NCI-H2081 (cell line): ENCODE measurements around the gene CXCL14.
A peak's percentile ranks its signal among the peaks of the same experiment; 100 is the strongest.

Source experiments
- DNase-seq, 2 experiments: peaks; one replicate each; lab custom pipeline; 2025; lab: John Stamatoyannopoulos, UW

Gene CXCL14

DNA sequence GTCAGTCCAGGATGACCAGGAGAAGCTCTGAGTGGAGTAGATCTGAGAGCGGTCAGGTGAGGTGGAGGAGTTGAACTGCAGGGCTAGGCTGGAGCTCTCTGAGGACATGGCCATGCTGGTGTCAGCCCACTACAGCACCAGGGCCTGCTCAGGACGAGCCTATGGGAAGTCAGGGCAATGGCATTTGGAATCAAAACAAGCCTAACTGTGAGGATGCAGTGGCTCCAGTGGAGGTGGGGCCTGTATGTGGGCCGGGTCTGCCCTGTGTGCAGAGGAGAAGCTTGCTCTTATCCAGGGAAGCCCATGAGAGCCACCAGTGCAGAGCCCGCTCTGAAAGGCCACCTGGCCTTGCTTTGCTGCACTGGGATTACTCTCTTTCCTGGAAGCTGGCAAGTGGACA lies 11.1 kb downstream of the CXCL14 start:
- DNase-seq = no peak

DNA sequence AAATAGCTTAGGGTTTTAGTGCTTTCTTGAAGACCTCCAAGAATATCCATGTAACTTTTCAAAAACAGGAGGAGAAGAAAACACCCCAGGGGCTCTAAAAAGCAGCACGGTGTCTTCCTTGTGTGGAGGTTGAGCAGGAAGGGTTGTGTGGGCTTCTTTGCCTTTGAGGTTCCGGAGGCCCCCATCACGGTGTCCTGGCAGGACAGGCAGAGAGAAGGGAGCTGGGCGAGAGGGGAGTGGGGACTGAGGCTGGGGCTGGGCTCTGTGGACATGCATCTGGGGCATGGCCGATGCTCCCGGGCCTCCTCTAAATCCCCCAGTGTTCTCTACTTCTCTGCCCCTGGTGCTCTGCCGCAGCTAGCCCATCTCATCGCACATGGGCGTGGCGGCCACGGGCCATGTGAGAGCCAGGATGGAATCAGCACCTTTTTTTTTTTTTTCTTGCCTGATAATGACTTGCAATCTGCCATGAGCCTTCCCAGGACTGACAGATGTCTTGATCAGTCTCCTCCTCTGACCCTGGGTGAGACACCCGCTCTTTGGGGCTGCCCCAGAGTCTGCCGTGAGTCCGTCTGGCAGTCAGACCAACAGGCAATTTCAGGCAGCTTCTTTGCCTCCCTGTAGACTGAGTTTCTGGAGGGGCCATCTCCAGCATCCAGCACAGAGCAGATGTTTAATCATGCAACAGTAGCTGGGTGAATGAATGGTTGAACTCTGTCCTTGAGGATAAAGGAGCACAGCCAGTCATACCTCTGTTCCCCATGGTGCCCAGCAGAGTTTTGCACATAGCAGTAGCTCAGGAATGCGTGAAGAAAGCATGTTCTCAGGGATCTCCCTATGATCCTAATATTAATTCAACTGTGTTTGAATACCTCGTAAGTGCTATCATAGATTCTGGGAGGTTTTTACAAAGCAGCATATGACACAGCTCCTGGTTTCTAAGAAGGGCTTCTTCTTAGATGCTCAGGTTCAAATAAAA lies 12.1 kb downstream of the CXCL14 start:
- no peak for DNase-seq

DNA sequence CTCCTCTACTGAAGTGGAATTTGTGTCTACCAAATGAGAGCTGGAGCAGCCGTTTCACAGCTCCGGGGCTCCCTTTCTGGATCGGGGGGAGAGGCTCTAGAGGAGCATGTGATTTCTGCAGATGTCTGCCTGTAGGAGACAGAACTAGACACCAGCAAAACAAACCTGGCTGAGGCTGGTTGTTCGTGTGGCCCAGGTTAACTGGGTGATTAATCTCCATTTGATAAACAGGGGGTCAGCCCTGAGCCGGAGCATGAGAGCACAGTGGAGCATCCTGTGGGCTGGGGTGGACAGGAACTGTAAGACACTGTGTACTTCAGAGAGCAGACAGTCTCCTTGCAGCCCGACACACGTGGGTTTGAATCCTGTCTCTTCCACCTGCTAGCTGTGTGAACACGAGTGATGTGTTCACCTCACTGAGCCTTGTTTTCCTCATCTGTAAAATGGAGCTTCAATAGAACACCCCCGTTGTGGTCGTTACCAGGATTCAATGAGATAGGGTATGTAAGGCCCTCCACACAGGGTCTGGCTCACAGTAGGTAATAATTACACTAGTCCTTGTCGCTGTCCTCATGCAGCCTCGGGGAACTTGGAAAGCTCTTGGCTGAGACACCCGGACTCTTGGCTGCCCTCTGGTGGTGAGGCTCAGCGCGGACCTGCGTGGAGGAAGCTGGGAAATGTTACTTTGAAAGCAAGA lies 12.9 kb downstream of the CXCL14 start:
- DNase-seq = peak; percentile 23 to 34

DNA sequence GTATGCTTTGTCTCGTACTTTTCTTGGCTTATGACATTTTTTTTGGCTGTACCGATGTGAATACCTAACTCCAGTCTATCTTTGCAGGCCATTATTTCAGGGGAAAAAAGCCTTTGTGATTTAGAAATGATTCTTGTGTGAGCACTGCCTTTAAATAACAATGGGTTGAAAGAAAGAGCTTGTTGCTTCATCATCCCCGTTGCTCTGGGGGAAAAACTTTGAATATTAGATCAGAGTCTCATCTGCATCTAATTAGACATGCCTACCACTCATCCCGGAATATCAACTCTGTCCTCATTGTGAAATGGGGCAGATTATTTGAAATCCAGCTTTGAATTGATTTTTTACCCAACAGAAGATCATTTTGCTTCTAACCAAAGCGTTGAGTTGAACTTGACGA lies 13.5 kb downstream of the CXCL14 start:
- DNase-seq = no peak

DNA sequence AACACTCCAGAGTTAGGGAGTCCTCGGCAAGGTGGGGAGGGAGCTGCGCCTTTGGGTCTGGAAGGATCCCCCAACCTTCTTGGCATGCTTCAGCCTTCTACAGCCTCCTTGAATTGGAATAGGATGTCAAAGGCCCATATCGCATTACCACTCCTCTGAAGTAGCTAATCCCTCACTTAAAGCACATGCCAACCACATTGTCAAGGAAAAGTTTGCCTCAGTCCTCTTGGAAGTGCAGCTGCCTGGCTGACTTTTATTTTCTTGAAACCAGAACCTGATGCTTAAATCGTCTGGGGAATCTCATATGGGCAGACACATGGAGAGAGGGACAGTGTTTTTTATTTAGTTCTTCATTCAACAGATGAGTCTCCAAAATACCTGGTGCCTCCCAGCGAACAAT lies 14.5 kb downstream of the CXCL14 start:
- no peak for DNase-seq

DNA sequence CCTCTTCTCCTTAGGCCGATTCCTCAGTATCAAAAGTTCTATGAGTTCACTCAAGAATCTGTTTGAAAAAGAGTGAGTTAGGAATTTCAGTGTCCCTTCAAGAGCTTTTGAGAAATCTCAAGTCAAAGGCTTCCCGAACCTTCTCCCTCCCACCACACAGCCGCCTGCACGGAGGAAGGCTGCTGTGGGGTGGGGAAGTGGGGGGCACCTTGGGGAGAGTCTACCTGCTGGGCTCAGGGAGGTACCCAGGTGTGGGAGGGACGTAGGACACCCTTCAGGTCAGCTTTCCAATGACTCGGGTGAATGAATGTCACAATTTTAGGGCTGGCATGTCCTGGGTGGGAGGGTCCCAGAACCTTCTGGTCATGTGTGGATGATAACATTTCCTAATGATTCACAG lies 17.5 kb downstream of the CXCL14 start:
- no peak for DNase-seq

DNA sequence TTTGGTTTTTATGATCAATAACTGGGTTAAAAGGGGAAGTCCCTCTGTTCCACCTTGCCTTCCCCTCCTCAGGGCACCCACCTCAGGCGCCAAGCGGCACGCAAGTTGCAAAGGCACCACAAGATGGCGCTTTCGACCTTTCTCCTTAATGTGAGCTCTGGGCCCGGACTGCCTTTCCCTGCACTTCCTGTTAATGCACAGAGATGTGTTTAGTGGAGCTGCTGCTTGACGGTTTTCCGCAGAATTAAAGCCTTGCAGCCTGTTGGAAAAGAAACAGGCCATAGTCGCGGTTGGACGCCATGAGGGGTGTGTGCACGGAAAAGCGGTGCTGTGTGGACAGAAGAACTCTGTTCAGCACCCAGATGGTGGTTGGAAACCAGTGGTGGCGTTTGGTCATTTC lies 17.9 kb downstream of the CXCL14 start:
- DNase-seq = peak; percentile 67 to 69

DNA sequence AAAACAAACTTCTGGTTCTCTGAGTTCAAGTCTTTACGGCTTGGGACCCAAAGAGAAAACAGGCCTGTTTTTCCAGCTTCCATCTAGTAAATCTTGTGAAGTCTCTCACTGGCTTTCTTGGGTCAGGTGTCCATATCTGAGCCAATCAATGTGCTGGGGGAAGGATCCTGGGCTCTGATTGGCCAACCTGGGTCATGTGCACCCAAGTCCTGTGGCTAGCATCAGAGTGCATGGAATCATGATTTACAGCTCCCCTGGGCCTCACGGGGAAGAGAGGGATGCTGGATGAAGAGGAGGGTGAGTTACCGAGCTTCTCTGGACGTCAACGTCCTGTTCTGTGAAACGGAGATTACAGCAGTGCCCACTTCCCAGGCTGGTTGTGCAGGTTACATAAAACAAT lies 19.4 kb downstream of the CXCL14 start:
- DNase-seq = no peak

DNA sequence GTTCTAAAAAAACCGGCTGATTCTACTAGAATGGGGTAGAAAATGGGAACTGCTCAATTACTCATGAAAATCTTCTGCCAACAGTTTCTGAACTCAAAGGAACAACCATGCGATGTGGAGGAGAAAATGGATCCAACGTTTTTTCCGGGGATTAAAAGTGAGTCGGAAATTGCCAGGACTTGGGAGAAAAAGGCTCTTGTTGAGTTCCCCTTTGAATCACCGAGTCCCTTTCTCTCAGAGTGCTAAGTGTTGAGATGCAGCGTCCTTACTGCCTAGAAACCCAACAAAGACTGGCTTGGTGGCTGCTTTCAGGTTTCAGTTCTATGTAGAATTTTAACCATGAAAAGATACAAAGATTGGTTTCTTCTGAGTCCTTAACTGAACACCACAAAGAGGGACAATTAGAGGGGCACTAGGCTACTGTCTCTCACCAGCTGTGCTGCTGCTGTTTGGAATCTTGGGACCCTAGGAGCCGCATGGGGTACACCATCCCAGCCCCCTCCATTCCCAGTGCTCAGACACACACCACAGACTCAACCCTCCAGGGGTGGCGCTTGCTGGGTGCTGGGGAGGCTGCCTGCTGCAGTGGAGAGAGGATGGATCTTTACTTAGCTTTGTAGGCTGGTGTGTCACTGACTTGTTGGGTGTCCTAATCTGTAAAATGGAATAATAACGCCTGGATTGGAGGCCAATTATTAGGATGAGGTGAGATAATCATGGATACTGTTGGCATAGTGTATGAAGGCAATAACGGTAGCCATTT lies 21.5 kb downstream of the CXCL14 start:
- DNase-seq = no peak

DNA sequence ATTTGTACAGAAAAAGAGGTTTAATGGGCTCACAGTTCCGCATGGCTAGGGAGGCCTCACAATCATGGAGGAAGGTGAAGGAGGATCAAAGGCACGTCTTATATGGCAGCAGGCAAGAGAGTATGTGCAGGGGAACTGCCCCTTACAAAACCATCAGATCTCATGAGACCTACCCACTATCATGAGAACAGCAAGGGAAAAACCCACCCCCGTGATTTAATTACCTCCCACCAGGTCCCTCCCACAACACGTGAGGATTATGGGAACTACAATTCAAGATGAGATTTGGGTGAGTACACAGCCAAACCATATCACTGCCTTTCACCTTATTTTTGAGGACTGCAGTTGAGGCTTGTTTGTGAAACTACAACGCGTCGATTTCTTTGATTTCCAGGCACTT lies 22.2 kb downstream of the CXCL14 start:
- DNase-seq = no peak

DNA sequence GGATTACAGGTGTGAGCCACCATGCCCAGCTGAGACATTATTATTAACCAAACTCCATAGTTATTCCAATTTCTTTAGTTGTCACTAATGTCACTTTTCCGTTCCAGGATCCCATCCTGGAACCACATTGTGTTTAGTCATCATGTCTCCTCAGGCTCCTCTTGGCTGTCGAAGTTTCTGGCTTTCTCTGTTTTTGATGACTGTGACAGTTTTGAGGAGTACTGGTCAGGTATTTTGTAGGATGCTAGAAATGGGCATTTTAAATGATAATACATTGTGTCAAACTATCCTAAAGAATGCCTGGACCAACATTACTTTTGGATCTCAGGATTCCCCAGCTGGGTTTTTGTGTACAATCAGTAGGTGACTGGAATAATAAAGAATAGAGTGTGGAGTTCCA lies 23.3 kb downstream of the CXCL14 start:
- DNase-seq = no peak

DNA sequence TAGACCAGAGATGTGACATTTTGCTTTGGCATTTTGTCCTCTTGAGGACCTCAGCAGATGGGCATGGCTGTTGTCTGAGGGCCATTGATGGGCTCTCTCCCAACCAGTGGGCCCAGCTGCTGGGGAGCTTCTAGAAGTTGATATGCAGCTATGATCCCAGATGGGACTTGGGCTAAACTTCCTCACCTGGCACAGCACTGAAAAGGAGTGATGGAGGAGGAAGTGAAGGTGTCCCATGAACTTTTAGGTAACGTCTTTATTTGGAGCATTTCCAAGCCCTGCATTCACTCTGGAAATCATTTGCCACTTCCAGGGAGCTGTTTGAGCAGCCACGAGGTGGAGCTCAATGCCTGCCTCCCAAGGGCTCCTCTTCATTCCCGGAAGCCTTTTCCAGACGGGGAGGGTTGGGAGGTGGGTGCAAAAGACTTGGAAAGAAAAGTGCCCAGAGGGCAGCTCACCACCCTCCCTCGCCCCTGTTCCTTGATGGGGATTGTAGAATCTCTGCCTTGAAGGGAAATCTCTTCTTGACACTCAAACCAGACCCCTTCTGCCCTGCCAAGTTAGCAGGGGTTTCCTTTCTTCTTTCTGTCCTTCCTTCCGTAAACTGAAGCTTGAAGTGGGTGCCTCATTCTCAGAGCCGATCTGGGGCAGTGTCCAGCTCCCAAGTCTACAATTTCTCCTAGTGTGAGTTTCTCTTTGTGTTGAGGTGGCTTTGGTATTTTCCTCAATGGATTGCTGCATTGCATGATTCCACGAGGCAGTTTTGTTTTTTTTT lies 24.9 kb downstream of the CXCL14 start:
- DNase-seq = peak in 1 of 2 experiments; percentile 39

DNA sequence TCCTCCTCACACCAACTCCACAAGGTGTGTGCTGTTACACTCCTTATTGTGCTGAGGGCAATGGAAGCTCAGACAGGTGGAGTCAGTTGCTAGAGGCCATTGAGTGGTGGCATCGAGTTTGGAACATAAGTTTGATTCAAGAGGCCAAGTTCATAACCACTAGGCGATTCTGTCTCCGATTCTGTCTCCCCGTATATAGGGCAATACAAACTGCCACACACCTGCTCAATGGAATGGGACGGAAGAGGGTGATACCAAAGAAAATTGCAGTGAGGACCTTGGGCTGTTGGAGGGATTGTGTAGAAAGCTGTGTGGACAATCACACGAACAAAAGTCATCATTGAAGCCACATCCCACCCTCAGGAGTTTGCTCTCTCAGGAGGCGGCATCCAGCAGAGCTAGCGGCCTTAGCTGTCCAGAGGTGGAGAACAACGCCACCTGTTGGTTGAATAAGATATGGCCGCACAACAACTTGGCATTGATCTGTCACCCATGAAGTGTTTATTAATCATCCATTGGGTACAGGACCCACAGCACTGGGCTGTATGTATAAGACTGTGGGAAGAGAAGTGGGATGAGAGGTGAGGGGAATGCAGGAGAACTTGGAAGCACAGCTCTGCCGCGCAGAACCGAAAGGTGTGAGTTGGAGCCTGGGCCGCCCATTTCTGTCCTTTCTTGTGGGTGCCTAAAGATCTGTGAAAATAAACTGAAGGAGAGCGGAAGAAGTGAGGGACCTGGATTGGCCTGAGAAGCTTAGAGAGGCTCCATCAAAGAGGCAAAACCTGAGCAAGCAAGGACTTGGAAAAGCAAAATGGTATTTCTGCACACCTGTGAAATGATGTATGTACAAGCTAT lies 27.0 kb downstream of the CXCL14 start:
- peak; percentile 47 to 56 for DNase-seq

DNA sequence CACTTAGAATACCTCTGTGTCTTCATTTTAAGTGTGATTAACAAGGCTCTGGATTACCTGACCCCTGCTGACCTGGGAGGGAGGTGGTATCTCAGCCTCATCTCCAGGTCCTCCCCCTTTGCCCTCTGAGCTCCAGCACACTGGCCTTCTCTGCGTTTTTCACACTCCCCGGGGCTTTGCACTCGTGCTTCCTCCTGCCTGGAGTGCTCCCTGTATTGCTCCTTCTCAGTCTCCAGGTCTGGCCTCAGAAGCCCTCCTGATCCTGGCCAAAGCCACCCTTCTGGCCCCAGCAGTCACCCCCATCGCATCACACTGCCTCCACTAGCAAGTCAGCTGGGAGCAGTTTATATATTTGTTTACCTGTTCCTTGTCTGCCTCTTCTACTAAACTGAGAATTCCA lies 29.4 kb downstream of the CXCL14 start:
- no peak for DNase-seq

DNA sequence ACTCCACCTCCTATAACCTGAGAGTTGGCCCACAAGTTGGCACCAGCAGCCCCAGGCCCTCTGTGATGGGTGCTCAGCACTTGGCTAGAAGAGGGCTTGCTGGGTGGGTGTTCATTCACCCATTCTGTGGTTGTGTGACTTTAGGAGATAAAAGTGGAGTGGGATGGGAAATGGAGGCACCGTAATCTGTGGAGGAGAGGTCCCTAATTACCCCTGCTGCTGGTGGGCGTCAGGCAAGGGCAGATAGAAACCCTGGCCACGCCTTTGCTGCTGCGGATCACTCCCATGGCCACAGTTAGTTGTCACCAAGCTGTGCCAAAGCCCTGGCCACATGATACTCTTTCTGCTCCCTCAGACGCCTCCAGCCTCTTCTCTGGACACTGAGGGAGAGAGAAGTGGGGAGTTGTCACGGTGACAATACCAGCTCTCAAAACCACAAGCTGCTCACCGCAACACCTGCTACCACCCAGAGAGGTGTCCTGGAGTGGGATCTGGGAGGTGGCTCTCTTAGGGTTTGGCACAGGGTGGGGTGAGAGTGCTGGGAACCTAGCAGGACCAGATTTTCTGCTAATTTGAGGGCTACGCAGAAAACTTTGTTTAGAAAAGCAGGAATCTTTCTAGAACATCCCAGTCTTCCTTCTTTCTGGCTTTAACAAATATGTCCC lies 31.1 kb downstream of the CXCL14 start:
- no peak for DNase-seq

DNA sequence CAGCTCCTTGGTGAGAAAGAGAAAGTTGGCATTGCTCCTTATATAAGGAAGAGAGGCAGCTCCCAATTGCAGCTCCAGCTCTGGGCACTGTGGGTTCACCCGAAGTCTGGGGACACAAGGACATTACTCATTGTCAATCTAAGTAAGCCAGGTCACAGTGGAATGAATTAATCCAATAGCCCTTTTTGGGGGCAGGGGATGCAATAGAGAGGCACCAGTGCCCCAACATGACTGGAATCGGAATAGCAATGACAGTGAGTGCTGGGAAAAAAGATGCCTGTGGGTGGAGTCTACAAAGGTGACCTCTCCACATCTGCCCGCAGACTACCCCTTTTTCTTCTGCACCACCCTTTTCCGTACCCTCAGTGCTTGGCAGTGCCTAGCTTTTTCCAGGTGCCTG lies 31.9 kb downstream of the CXCL14 start:
- no peak for DNase-seq

DNA sequence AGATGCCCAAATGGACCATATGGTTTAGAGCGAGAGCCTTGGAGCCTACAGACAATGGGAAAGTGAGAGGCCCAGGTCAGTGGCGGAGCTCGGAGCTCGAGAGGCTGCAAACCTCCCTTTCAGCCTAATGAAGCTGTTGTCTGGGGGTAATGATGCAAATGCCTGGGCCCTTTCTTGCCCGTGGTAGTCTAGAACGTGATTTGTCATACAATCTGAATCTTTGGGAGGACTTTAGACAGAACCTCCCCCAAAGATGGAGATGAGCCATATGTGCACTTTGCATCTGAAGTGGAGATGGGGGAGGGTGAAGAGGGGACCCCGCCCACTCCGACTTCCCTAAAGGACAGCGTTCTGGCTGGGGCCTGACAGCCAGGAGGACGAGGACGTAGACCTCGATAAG lies 32.7 kb downstream of the CXCL14 start:
- DNase-seq = no peak

DNA sequence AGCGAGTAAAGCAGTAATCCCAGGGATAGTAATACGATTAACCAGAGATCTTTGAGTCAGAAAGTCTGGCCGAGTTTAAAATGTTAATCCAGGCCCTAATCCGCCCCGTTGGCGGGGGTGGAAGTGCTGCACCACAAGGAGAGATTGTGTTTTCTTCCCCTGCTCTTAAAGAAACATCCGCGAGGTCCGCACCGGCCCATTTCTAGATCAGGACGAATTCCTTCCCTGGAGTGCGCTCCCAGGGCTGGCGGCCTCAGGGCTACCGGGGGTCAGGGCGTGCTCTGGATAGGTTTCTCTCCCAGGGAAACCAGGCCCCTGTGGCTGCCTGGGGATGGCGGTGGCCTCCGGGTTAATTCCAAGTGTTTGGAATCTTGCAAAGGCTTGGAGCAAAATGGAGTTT lies 33.7 kb downstream of the CXCL14 start:
- no peak for DNase-seq

DNA sequence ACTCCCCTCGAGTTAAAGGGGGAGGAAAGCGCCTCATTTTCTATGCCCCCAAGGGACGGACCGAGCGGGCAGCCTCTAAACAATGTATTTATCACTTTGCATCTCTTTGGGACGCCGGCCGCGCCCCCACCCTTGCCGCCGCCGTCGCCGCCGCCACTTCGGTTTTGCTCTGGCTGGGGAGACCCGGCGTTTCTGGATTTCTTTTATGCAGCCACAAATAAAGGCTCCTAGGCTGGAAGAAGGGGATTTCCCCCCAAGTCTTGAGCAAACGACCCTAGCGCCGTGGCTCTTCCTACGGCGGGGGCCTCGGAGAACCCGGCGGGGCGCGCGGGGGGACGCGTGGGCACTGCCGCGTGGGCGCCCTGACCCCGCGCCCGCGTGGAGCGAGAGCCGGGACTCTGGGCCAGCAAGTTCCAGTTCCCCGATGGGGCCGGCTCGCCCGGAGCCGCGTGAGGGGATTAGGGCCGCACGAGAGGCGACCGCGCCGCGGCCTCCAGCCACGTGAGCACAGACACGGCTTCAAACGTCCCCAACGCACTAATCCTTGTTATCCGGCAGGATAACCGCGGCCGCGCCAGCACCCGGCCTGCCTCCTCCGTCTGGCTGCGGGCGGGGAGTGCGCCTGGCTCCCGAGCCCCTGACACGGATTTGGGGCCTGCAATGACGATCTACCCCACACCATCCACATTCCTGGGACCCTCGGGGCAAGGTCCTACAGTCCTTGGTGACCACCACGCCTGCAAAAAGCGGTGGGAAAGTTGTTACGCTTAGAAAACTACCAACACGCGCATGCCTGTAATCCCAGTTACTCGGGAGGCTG lies 35.1 kb downstream of the CXCL14 start:
- no peak for DNase-seq
